ENCODE results near the gene MED31. TPM values are rescaled to one million over a fixed set of nuclear protein-coding genes. Genes with fewer than 3 reads are reported as not detected.
"Not testable (repeated sequence)": the region's sequence is repeated elsewhere in the genome, so short reads cannot be mapped to it uniquely, and the experiment has no call there.

MED31 gene
- total RNA-seq, 1 donor from 2014 or later = 12.9 TPM

DNA sequence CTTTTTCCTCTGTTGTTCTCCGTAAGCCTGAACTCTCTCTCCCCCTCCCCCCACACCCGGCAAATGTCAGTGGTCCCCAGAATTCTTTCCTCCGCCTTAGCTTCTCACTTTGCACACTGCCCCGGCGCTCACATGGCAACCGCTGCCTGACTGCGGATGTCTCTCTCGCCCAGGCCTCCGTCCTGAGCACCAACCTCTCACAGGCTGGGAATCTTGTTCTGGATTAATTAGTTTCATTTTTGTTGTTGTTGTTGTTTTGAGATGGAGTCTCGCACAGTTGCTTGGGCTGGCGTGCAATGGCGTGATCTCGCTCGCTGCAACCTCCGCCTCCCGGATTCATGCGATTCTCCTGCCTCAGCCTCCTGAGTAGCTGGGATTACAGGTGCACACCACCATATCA lies 16.8 kb upstream of the MED31 start:
- no peak for DNase-seq (ENCODE audit: low spot score)
- TF ChIP-seq CTCF (IDR thresholded peaks at IDR 0.05) = no peak
- Mint-ChIP-seq H3K27me3 (ENCODE audit: low read depth) (peaks cover 24% of the 10 kb centered on the region), H3K36me3 (ENCODE audit: low read depth) (no peaks in the 10 kb centered on the region), H3K27ac (ENCODE audit: unreplicated experiment) (no peak overlapping the region), H3K4me3 (ENCODE audit: unreplicated experiment) (no peak overlapping the region), H3K9me3 (ENCODE audit: low read depth) (no peaks in the 10 kb centered on the region), H3K4me1 (ENCODE audit: low read depth) (no peaks in the 10 kb centered on the region)

GRCh38 chr17:6667516-6667915 lies 16.1 kb upstream of the MED31 start:
- H3K27ac Mint-ChIP-seq (ENCODE audit: unreplicated experiment) = no peak overlapping the region
- H3K36me3 Mint-ChIP-seq (ENCODE audit: low read depth) = no peaks in the 10 kb centered on the region
- DNase-seq (ENCODE audit: low spot score) = no peak
- no peak for TF ChIP-seq CTCF (IDR thresholded peaks at IDR 0.05)
- H3K9me3 Mint-ChIP-seq (ENCODE audit: low read depth) = no peaks in the 10 kb centered on the region
- peaks cover 28% of the 10 kb centered on the region for H3K27me3 Mint-ChIP-seq (ENCODE audit: low read depth)
- H3K4me1 Mint-ChIP-seq (ENCODE audit: low read depth) = no peaks in the 10 kb centered on the region
- H3K4me3 Mint-ChIP-seq (ENCODE audit: unreplicated experiment) = no peak overlapping the region

DNA sequence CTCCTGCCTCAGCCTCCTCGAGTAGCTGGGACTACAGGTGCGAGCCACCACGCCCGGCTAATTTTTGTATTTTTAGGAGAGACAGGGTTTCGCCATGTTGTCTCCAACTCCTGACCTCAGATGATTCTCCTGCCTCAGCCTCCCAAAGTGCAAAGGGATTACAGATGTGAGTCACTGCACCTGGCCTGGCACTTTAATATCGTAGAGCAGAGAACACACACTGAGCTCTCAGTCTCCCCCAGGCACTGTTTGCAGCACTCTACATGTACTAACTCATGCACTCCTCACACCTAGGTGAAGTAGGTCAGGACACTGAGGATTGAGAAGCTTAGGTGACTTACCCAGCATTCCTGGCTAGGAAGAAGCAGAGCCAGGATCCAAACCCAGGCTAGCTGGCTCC lies 15.2 kb upstream of the MED31 start:
- peaks cover 35% of the 10 kb centered on the region for H3K27me3 Mint-ChIP-seq (ENCODE audit: low read depth)
- H3K9me3 Mint-ChIP-seq (ENCODE audit: low read depth) = no peaks in the 10 kb centered on the region
- no peak overlapping the region for H3K27ac Mint-ChIP-seq (ENCODE audit: unreplicated experiment)
- no peak for TF ChIP-seq CTCF (IDR thresholded peaks at IDR 0.05)
- DNase-seq (ENCODE audit: low spot score) = no peak
- H3K4me1 Mint-ChIP-seq (ENCODE audit: low read depth) = no peaks in the 10 kb centered on the region
- no peak overlapping the region for H3K4me3 Mint-ChIP-seq (ENCODE audit: unreplicated experiment)
- H3K36me3 Mint-ChIP-seq (ENCODE audit: low read depth) = no peaks in the 10 kb centered on the region

- Mint-ChIP-seq H3K27ac (ENCODE audit: unreplicated experiment) (no peak overlapping the region), H3K27me3 (ENCODE audit: low read depth) (peaks cover 40% of the 10 kb centered on the region), H3K36me3 (ENCODE audit: low read depth) (no peaks in the 10 kb centered on the region), H3K4me1 (ENCODE audit: low read depth) (no peaks in the 10 kb centered on the region), H3K4me3 (ENCODE audit: unreplicated experiment) (no peak overlapping the region), H3K9me3 (ENCODE audit: low read depth) (no peaks in the 10 kb centered on the region)
- DNase-seq (ENCODE audit: low spot score) = no peak
- peak; percentile 91 for TF ChIP-seq CTCF (IDR thresholded peaks at IDR 0.05)
Measured at GRCh38 chr17:6666077-6666521, 14.7 kb upstream of the MED31 start.

DNA sequence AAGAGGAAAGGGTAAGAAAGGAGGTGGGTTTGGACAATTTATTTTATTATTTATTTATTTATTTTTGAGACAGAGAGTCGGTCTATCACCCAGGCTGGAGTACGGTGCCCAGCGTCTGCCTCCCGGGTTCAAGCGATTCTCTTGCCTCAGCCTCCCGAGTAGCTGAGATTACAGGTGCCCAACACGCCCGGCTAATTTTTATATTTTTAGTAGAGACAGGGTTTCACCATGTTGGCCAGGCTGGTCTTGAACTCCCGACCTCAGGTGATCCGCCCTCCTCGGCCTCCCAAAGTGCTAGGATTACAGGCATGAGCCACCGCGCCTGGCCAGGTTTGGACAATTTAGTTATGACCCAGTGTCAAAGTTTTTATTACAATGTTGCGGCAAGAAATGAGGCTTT lies 11.8 kb upstream of the MED31 start:
- peaks cover 43% of the 10 kb centered on the region for H3K27me3 Mint-ChIP-seq (ENCODE audit: low read depth)
- H3K9me3 Mint-ChIP-seq (ENCODE audit: low read depth); H3K27ac Mint-ChIP-seq (ENCODE audit: unreplicated experiment); DNase-seq (ENCODE audit: low spot score); H3K4me3 Mint-ChIP-seq (ENCODE audit: unreplicated experiment); H3K36me3 Mint-ChIP-seq (ENCODE audit: low read depth); H3K4me1 Mint-ChIP-seq (ENCODE audit: low read depth): not testable (repeated sequence)

- H3K4me1 Mint-ChIP-seq (ENCODE audit: low read depth) = no peaks in the 10 kb centered on the region
- peaks cover 2% of the 10 kb centered on the region for H3K36me3 Mint-ChIP-seq (ENCODE audit: low read depth)
- H3K27ac Mint-ChIP-seq (ENCODE audit: unreplicated experiment) = no peak overlapping the region
- H3K4me3 Mint-ChIP-seq (ENCODE audit: unreplicated experiment) = no peak overlapping the region
- H3K9me3 Mint-ChIP-seq (ENCODE audit: low read depth) = no peaks in the 10 kb centered on the region
- no peak for TF ChIP-seq CTCF (IDR thresholded peaks at IDR 0.05)
- H3K27me3 Mint-ChIP-seq (ENCODE audit: low read depth) = peaks cover 46% of the 10 kb centered on the region
- no peak for DNase-seq (ENCODE audit: low spot score)
Measured at GRCh38 chr17:6661464-6661848, 10.1 kb upstream of the MED31 start.

Measured in chondrocyte (in vitro differentiated cells).